Measurements from ENCODE around the gene PSG1. TPM values are rescaled to one million over a fixed set of nuclear protein-coding genes. Genes with fewer than 3 reads are reported as not detected.
"Not testable (repeated sequence)": the region's sequence is repeated elsewhere in the genome, so short reads cannot be mapped to it uniquely, and the experiment has no call there.

The PSG1 gene
- total RNA-seq = not detected

- no peaks in the 10 kb centered on the region for H3K9me3 ChIP-seq
- H3K4me3 ChIP-seq = no peak within 1 kb of the TSS
- DNase-seq (no peak), ATAC-seq (no peak)
- WGBS, 2 donors = 0 to 44% methylated on average over 2 of the region's 2 CpGs
- TF ChIP-seq CTCF (IDR thresholded peaks at IDR 0.05) (no peak), POLR2A (IDR thresholded peaks at IDR 0.05) (no peak)
- H3K27me3 ChIP-seq = no peaks in the 10 kb centered on the region
- intact Hi-C loops (cut with DNase I) = no loop called here
- H3K36me3 ChIP-seq (replicated peaks in 1 of 2; ENCODE audit: insufficient read depth in 1 of 2, low read depth in 2 of 2) = no peaks in the 10 kb centered on the region
- H3K4me1 ChIP-seq = no peaks in the 10 kb centered on the region
- H3K27ac ChIP-seq = no peak within 1 kb of the TSS
Observed at GRCh38 chr19:42879613-42880012, at the start of gene PSG1. TSS of gene PSG1 (minus strand) at chr19:42879713. CDS start at chr19:42879581, 132 bp downstream.

- 65 to 68% methylated on average over 3 of the region's 3 CpGs for WGBS, 2 donors
- intact Hi-C loops (cut with DNase I) = no loop called here
Observed at GRCh38 chr19:42928896-42929295, 49.4 kb upstream of the PSG1 start.

GRCh38 chr19:42926781-42927180, 47.3 kb upstream of the PSG1 start:
- intact Hi-C loops (cut with DNase I) = no loop called here
- WGBS, 2 donors = 28 to 44% methylated on average over 2 of the region's 2 CpGs
- H3K4me1 ChIP-seq = no peaks in the 10 kb centered on the region
- no peak for DNase-seq
- H3K4me3 ChIP-seq = no peak overlapping the region
- no peaks in the 10 kb centered on the region for H3K36me3 ChIP-seq (replicated peaks in 1 of 2; ENCODE audit: insufficient read depth in 1 of 2, low read depth in 2 of 2)
- no peaks in the 10 kb centered on the region for H3K27me3 ChIP-seq
- H3K27ac ChIP-seq = no peak overlapping the region
- TF ChIP-seq POLR2A (IDR thresholded peaks at IDR 0.05) (no peak), CTCF (IDR thresholded peaks at IDR 0.05) (no peak)
- H3K9me3 ChIP-seq = no peaks in the 10 kb centered on the region
- ATAC-seq = no peak

More at GRCh38 chr19:42928896-42929295, 49.4 kb upstream of the PSG1 start:
- Histone ChIP-seq H3K4me1 (peaks cover 1% of the 10 kb centered on the region), H3K9me3 (no peaks in the 10 kb centered on the region), H3K36me3 (replicated peaks in 1 of 2; ENCODE audit: insufficient read depth in 1 of 2, low read depth in 2 of 2) (no peaks in the 10 kb centered on the region), H3K27ac (no peak overlapping the region), H3K27me3 (no peaks in the 10 kb centered on the region), H3K4me3 (no peak overlapping the region)
- ATAC-seq (no peak), DNase-seq (no peak)
- no peak for TF ChIP-seq CTCF (IDR thresholded peaks at IDR 0.05)
- TF ChIP-seq POLR2A (IDR thresholded peaks at IDR 0.05) = no peak

- intact Hi-C loops (cut with DNase I); H3K4me3 ChIP-seq; H3K4me1 ChIP-seq; H3K36me3 ChIP-seq (replicated peaks in 1 of 2; ENCODE audit: insufficient read depth in 1 of 2, low read depth in 2 of 2); ATAC-seq; H3K9me3 ChIP-seq; H3K27me3 ChIP-seq; H3K27ac ChIP-seq: not testable (repeated sequence)
- WGBS, 2 donors = 44 to 45% methylated on average over 9 of the region's 9 CpGs
- peak in 5 of 7 experiments; percentile 18 to 41 (median 28) for TF ChIP-seq CTCF (IDR thresholded peaks at IDR 0.05)
- DNase-seq = peak; percentile 19 to 51 (median 26)
Observed at GRCh38 chr19:42923106-42923505, 43.6 kb upstream of the PSG1 start.

GRCh38 chr19:42920971-42921370, 41.5 kb upstream of the PSG1 start:
- H3K4me1 ChIP-seq; H3K27ac ChIP-seq; H3K27me3 ChIP-seq; ATAC-seq; H3K9me3 ChIP-seq; DNase-seq; H3K36me3 ChIP-seq (replicated peaks in 1 of 2; ENCODE audit: insufficient read depth in 1 of 2, low read depth in 2 of 2); intact Hi-C loops (cut with DNase I); H3K4me3 ChIP-seq: not testable (repeated sequence)

Measured in body of pancreas (tissue), 4 donors.